CD4-positive, alpha-beta T cell treated with Interferon gamma for 1 hour (primary cell): ENCODE measurements around the gene RAB27B.
"Not testable (repeated sequence)": the region's sequence is repeated elsewhere in the genome, so short reads cannot be mapped to it uniquely, and the experiment has no call there.

Source experiments
- DNase-seq: peaks from one replicate; pipeline ENCODE4 v3.0.0-alpha.2; 2020

RAB27B gene

GRCh38 chr18:54828281-54828881 is at the start of gene RAB27B:
Gene RAB27B, plus strand, starts transcription at chr18:54828477. Its CDS starts 49,109 bp downstream, at chr18:54877586.
- peak; percentile 57 for DNase-seq

DNA sequence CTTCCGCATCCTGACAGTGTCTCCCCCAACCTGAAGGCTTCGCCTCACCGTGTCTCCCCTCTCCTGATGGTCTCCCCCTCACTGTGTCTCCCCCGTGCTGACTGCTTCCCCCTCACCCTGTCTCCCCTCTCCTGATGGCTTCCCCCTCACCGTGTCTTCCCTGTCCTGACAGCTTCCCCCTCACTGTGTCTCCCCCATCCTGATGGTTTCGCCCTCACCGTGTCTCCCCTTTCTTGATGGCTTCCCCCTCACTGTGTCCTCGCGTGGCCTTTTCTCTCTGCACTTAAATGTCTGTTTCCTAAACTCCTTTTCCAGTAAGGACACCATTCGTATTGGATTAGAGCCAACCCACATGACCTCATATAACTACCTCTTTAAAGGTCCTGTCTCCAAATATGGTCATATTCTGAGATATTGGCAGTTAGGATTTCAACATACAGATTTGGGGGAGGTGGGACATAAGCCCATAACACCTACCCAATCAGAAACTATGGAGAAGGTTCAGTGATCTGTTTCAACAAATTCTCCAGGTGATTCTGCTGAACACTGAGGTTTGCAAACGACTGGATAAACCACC is 47.9 kb upstream of the RAB27B start:
- no peak for DNase-seq

GRCh38 chr18:54780970-54781369 is 47.3 kb upstream of the RAB27B start:
- DNase-seq: no peak

GRCh38 chr18:54783139-54783538 is 45.1 kb upstream of the RAB27B start:
- DNase-seq: no peak

DNA sequence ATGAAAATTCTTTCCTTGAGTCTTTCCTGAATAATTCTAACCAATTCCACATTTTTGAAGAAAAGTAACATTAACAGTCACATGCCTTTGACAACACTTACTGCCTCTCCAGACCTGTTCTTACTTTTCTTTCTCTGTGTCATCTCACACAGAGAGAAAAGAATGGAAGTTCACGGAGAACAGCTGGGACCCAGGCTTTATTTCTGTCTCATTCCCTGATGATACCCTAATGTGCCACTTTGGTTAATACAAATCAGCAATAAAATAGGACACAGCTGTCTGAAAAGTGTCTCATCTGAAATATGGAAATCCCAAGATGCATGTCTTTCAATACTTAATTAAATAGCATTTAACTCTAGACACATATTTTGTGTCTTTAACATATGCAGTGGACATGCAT is 42.1 kb upstream of the RAB27B start:
- DNase-seq: no peak

- DNase-seq: no peak
These were observed 41.2 kb upstream of the RAB27B start for GRCh38 chr18:54787121-54787520.

DNA sequence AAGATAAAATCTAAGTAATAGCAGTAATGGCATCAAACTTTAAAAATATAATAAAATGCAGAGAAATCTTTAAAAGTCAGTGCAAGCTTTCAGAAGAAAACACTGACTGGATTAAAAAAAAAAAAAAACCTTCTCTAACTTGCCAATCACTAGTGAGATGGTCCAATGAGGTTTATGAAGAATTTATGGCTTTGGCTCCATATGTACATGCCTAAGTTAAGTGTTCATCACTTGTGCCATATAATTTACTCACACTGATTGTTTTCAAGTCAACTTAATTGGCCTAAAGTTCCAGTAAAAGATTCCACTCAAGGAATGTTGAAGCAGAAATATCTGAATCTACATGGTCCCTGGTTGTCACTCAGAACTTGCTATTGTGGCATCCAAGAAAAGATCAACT is 40.7 kb upstream of the RAB27B start:
- DNase-seq: no peak

DNA sequence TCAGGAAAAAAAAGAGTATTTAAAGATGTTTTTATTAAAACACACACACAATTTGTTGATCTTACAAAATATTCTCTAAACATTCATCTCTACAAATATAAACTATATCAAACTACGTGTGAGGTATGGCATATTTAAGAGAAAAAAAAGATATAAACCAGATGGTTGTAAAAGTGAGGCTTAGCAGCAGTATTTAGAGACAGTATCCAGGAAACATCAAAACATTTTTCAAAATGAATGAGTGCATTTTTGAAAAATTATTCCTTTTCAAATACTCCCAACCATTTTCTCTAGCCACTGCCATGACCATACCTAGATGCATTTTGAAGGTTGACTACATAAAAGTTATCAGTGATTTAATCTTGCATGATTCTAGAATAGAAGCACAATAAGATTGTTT is 38.2 kb upstream of the RAB27B start:
- no peak for DNase-seq

DNA sequence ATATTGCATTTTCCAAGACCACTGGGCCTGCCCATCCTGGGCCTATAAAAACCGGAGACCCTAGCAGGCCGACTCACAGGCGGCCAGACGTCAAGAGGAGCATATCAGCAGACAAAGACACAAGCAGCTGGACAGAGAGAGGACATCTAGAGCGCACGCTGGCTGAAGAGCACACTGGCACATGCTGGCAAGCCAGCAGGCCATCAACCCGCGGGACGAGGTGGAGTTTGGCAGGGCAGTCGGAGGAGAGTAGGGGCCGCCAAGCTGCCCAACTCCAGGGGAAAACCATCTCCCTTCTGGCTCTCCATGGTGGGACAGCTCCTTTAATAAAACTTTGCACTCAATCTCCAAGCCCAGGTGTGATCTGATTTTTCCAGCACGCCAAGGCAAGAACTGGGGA is 36.6 kb upstream of the RAB27B start:
- no peak for DNase-seq

- DNase-seq: no peak
These were observed 36.2 kb upstream of the RAB27B start for GRCh38 chr18:54792079-54792478.

DNA sequence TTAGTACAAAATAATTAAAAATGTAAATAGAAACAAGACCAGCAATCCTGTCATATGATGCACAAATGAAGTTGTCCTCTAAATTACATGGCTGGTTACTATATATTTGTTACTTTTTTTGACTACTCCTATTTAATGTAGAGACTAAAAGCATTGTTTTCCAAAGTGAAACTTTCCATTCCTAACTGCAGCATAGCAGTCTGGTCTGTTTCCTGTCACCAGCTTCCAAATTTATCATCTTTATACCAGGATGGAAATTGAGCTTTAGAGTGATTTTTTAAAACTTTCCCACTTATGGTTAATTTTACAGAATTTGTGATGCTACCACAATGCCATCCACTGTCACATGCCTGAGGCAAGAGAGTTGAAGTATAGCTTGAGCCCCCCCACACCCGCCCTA is 33.5 kb upstream of the RAB27B start:
- no peak for DNase-seq

DNA sequence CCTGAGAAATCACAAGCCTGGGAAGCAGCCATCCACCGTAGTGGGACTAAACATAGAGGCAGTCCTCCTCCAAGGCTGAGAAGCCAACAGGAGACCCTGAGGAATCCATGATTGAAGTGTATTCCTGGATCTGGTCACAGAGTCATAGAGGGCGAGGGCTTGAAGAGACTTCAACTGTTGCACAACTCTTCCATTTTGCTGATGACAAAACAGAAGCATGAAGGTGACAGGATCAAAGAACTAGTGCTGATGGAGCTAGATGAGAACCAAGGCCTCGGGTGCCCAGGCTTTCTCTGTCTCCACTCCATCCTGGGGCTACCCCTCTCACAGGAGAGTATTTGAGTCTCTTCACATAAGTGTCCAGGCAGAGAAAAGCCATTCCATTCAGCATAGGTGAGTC is 30.1 kb upstream of the RAB27B start:
- no peak for DNase-seq

DNA sequence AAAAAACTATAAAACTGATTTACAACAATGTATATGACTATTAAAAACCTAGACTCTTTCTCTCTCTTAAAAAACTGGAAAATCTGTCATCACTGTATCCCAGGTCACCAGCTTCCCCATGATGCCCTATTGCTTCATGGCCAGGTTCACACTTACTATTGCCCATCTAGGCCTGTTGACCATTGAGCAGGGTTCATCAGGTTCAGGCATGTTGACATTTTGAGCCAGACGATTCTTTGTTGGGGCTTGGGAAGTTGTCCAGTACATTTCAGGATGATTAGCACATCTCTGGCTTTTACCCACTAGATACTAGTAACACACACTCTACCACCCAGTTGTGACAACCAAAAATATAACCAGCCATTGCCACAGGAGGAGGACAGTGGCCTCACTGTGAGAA is 26.9 kb upstream of the RAB27B start:
- no peak for DNase-seq

- no peak for DNase-seq
These were observed 26.1 kb upstream of the RAB27B start for GRCh38 chr18:54802178-54802577.

DNA sequence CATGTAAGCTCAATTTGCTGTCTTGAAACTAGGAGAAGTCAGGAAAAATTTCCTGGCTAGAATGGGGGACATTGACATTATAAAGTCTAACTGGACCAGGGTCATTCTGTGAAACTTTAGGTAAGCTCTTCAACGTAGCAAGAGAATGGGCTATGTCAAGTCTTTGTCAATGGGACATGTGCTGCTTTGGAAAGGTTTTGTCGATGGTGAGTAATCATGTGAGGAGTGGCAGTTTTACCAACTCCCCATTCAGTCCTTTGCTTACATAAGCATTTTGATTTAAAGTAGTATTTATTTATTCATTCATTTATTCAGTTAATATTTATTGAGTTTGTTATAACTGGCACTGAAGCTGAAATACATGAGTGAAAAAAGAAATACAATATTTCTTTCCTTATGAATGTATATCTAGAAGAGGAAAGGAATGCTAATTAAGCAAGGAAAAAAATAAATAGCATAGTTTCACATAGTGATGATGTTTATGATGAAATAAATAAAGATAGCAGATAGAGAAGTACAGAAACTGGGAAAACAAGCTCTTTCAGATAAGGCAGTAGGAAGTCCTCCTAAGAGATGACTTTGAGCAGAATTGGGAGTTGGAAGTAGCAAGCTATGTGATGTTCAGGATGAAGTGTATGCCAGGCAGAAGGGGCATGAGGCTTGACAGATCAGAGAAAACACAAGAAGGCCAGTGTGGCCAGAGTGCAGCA is 25.4 kb upstream of the RAB27B start:
- DNase-seq: no peak

DNA sequence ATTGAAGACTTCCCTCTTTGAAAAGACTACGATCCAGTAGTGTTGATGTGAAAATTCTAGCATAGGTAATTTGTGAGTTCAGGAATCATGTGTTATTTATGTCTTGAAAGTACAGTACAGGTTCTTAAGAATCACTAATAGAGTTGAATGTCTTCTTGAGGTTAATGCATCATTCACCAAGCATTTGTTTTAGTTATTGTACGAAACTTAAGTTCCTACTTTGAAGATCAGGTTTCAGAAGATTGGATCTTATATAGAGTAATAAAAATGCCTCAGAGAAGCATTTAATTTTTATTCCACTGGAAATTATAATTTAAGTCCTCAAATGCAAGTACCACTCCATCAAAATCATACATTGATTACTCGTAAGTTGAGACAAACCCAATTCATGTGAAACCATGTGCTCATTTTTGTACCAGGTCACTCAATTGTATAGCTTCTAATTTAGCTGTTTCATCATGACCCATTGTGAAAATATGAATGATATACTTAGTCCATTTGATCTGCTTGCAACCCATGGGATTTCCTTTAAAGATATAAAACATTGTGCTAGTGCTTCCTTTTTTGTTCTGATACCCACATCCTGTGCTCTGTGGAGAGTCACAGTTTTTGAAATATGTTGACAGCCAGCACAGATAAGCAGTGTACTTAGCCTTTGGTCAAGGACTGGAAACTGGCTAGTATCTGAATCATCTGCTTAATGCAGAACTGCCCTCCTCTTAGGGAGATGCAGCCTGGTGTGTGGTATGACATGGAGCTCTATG is 22.5 kb upstream of the RAB27B start:
- no peak for DNase-seq

- no peak for DNase-seq
These were observed 21.8 kb upstream of the RAB27B start for GRCh38 chr18:54806526-54806925.

DNA sequence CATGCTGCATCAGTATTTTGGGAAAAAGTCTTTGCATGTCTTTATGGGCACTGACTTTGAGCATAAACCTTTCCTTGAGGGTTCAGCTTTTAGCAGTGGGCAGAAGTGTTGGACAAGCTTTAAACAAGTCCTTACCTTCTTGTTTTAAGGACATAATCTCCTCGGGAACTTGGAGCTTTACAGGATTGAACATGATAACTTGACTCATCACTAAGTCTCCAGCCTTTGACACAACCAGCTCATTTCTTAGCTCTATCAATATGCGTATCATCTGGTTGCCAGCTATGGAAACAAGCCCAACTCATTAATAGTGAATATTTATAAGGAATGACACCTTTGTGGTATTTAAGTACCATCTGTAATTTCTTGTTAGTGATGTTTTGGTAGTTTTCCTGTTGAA is 21.0 kb upstream of the RAB27B start:
- no peak for DNase-seq

GRCh38 chr18:54810662-54811061 is 17.6 kb upstream of the RAB27B start:
- not testable (repeated sequence) for DNase-seq

DNA sequence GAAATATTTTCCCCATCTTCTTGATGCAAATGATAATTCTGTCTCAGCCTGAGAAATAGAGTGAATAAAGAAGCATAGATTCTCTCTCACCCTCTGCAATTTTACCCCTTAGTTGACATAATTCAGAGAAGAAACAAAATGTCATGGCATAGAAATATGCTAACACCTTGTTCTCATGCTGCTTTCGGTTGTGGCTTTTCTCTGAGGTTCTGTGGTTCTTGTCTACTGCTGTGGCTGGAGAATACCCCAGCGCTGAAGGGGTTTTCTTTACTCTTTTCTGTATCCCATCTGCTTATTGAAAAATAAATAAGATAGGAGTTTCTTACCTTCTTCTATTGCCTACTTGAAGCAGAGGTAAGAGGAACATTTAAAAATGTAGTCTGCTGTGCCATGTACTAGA is 15.4 kb upstream of the RAB27B start:
- DNase-seq: no peak

GRCh38 chr18:54813305-54813704 is 15.0 kb upstream of the RAB27B start:
- no peak for DNase-seq

- DNase-seq: no peak
These were observed 14.2 kb upstream of the RAB27B start for GRCh38 chr18:54813977-54814565.

GRCh38 chr18:54815086-54815485 is 13.2 kb upstream of the RAB27B start:
- no peak for DNase-seq
